Measurements from ENCODE around the gene FBXW7. TPM values are rescaled to one million over a fixed set of nuclear protein-coding genes. Genes with fewer than 3 reads are reported as not detected.
A peak's percentile ranks its signal among the peaks of the same experiment; 100 is the strongest.

FBXW7 gene
- total and polyA plus RNA-seq, 2 donors (not counting 1 experiment from before 2014, with no cell fraction given), result 16.3 to 68.7 TPM

DNA sequence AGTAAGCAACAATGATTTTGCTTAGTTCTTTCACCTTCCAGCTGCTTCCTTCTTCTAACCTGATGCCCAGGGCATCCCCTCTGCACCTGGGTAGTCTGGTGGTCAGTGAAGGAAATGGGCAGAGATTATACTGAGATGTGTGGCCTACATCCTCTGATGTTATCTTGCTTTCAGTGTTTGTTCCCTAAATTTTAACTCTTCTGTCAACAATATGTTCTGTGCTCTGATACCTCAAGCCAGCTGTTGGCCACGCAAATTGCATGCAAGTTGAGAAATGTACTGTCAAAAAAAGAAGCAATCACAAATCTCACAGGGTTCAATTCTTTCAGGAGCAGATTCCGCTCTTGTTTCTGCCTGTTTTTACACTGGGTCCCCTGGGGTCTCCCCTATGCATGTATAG, 73.8 kb downstream of the FBXW7 start:
- no peaks in the 10 kb centered on the region for H3K27me3 ChIP-seq (ENCODE audit: control insufficient read depth, insufficient read depth, low read length)
- H2AFZ ChIP-seq (ENCODE audit: low read length), result no peak overlapping the region
- no peak for DNase-seq (ENCODE audit: low read depth in 2 of 2)
- H4K20me1 ChIP-seq (ENCODE audit: control insufficient read depth, extremely low read depth, insufficient read depth, low read length), result no peaks in the 10 kb centered on the region
- TF ChIP-seq, protein P1, sequence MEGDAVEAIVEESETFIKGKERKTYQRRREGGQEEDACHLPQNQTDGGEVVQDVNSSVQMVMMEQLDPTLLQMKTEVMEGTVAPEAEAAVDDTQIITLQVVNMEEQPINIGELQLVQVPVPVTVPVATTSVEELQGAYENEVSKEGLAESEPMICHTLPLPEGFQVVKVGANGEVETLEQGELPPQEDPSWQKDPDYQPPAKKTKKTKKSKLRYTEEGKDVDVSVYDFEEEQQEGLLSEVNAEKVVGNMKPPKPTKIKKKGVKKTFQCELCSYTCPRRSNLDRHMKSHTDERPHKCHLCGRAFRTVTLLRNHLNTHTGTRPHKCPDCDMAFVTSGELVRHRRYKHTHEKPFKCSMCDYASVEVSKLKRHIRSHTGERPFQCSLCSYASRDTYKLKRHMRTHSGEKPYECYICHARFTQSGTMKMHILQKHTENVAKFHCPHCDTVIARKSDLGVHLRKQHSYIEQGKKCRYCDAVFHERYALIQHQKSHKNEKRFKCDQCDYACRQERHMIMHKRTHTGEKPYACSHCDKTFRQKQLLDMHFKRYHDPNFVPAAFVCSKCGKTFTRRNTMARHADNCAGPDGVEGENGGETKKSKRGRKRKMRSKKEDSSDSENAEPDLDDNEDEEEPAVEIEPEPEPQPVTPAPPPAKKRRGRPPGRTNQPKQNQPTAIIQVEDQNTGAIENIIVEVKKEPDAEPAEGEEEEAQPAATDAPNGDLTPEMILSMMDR (conservative IDR thresholded peaks at IDR 0.05 in 1 of 2, IDR thresholded peaks at IDR 0.05 in 1 of 2; ENCODE audit: low read depth in 1 of 2, low read length in 2 of 2), result no peak
- no peak for TF ChIP-seq EZH2 (IDR thresholded peaks at IDR 0.05; ENCODE audit: low read length, missing control alignments)
- no peak overlapping the region for H3K9ac ChIP-seq (ENCODE audit: insufficient read depth, low read length)
- H3K27ac ChIP-seq (ENCODE audit: insufficient read depth, low read length), result no peak overlapping the region
- H3K4me2 ChIP-seq (ENCODE audit: extremely low read depth, insufficient read depth, low read length), result no peak overlapping the region
- H3K79me2 ChIP-seq (ENCODE audit: control insufficient read depth, insufficient read depth, low read length), result peaks cover 3% of the 10 kb centered on the region
- H3K9me3 ChIP-seq (ENCODE audit: control insufficient read depth, insufficient read depth, low read depth, low read length), result no peaks in the 10 kb centered on the region
- no peaks in the 10 kb centered on the region for H3K4me1 ChIP-seq (ENCODE audit: control insufficient read depth, extremely low read depth, insufficient read depth, low read length)
- H3K36me3 ChIP-seq (ENCODE audit: control insufficient read depth, insufficient read depth, low read length), result no peaks in the 10 kb centered on the region
- H3K4me3 ChIP-seq (replicated peaks in 1 of 4; ENCODE audit: control extremely low read depth in 1 of 4, insufficient read depth in 1 of 4, low read depth in 3 of 4, low read length in 4 of 4), result no peak overlapping the region

DNA sequence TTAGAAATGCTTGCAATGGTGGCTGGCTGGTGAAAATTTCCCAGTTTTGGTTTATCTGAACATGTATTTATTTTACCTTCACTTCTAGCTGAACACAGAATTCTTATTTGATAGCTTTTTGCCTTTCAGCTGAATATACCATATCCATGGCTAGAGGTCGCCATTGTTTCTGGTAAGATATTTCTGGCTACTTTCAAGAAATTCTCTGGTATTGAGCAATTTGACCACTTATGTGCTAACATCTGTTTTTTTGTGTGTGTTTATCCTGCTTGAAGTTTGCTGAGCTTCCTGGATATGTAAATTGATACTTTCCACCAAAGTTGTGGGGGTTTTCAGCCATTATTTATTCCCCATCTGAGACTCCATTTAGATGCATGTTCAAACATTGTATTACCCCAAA, 75.4 kb downstream of the FBXW7 start:
- Histone ChIP-seq H4K20me1 (ENCODE audit: control insufficient read depth, extremely low read depth, insufficient read depth, low read length) (no peaks in the 10 kb centered on the region), H3K27me3 (ENCODE audit: control insufficient read depth, insufficient read depth, low read length) (no peaks in the 10 kb centered on the region), H3K27ac (ENCODE audit: insufficient read depth, low read length) (no peak overlapping the region), H3K79me2 (ENCODE audit: control insufficient read depth, insufficient read depth, low read length) (peaks cover 6% of the 10 kb centered on the region), H3K4me3 (replicated peaks in 1 of 4; ENCODE audit: control extremely low read depth in 1 of 4, insufficient read depth in 1 of 4, low read depth in 3 of 4, low read length in 4 of 4) (no peak overlapping the region), H3K36me3 (ENCODE audit: control insufficient read depth, insufficient read depth, low read length) (no peaks in the 10 kb centered on the region), H2AFZ (ENCODE audit: low read length) (no peak overlapping the region), H3K9me3 (ENCODE audit: control insufficient read depth, insufficient read depth, low read depth, low read length) (no peaks in the 10 kb centered on the region), H3K4me1 (ENCODE audit: control insufficient read depth, extremely low read depth, insufficient read depth, low read length) (no peaks in the 10 kb centered on the region), H3K4me2 (ENCODE audit: extremely low read depth, insufficient read depth, low read length) (no peak overlapping the region), H3K9ac (ENCODE audit: insufficient read depth, low read length) (no peak overlapping the region)
- TF ChIP-seq, protein P1 (conservative IDR thresholded peaks at IDR 0.05 in 1 of 2, IDR thresholded peaks at IDR 0.05 in 1 of 2; ENCODE audit: low read depth in 1 of 2, low read length in 2 of 2), result peak in 1 of 2 donors; percentile 40
- TF ChIP-seq EZH2 (IDR thresholded peaks at IDR 0.05; ENCODE audit: low read length, missing control alignments), result no peak
- DNase-seq (ENCODE audit: low read depth in 2 of 2), result peak; percentile 55 to 90

DNA sequence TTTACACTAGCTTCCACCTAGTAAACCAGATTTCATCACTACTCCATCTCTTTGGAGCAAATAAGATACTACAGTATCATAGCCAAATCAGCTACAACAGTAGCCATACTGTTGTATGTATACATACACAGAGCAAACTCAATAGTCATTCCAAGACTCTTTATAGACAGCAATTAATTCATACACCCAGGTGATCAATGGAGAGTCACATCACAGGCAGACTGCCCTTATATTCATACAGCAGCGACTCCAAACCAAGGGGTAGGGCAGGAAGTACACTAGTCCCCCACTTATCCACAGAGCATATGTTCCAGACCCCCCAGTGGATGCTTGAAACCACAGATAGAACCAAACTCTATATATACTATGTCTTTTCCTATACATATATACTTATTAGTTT, 76.6 kb downstream of the FBXW7 start:
- H3K4me3 ChIP-seq (replicated peaks in 1 of 4; ENCODE audit: control extremely low read depth in 1 of 4, insufficient read depth in 1 of 4, low read depth in 3 of 4, low read length in 4 of 4), result no peak overlapping the region
- H3K4me1 ChIP-seq (ENCODE audit: control insufficient read depth, extremely low read depth, insufficient read depth, low read length), result no peaks in the 10 kb centered on the region
- DNase-seq (ENCODE audit: low read depth in 2 of 2), result no peak
- H3K79me2 ChIP-seq (ENCODE audit: control insufficient read depth, insufficient read depth, low read length), result peaks cover 6% of the 10 kb centered on the region
- H3K9ac ChIP-seq (ENCODE audit: insufficient read depth, low read length), result no peak overlapping the region
- H3K4me2 ChIP-seq (ENCODE audit: extremely low read depth, insufficient read depth, low read length), result no peak overlapping the region
- no peaks in the 10 kb centered on the region for H3K9me3 ChIP-seq (ENCODE audit: control insufficient read depth, insufficient read depth, low read depth, low read length)
- no peak overlapping the region for H2AFZ ChIP-seq (ENCODE audit: low read length)
- TF ChIP-seq EZH2 (IDR thresholded peaks at IDR 0.05; ENCODE audit: low read length, missing control alignments), result no peak
- TF ChIP-seq, protein P1 (conservative IDR thresholded peaks at IDR 0.05 in 1 of 2, IDR thresholded peaks at IDR 0.05 in 1 of 2; ENCODE audit: low read depth in 1 of 2, low read length in 2 of 2), result no peak
- no peaks in the 10 kb centered on the region for H3K36me3 ChIP-seq (ENCODE audit: control insufficient read depth, insufficient read depth, low read length)
- no peaks in the 10 kb centered on the region for H3K27me3 ChIP-seq (ENCODE audit: control insufficient read depth, insufficient read depth, low read length)
- H4K20me1 ChIP-seq (ENCODE audit: control insufficient read depth, extremely low read depth, insufficient read depth, low read length), result no peaks in the 10 kb centered on the region
- no peak overlapping the region for H3K27ac ChIP-seq (ENCODE audit: insufficient read depth, low read length)
